Measurements from ENCODE around the gene GABRP. TPM values are rescaled to one million over a fixed set of nuclear protein-coding genes. Genes with fewer than 3 reads are reported as not detected.

GABRP gene
- total and polyA plus RNA-seq, 10 donors = 0.03 to 0.20 TPM; not detected in 8

DNA sequence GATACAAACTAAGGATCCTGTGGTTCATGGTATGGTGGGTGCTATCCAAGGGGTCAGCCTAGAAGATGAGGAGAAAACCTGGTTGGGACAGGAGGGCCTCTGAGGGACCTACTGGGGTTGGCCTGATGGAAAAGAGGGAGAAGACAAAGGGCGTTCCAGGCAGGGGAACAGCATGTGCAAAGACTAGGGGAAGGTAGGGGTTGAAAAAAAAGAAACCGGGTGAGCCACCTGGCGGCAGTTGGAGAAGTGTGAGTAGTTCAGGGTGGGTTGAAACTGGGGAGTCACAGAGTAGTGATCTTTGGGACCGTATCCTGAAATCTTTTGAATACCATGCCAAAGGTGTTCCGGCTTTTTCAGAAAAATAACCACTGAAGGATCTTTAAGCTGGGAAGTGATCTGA, 8.7 kb upstream of the GABRP start:
- 83 to 90% (median 87%) methylated on average over 5 of the region's 5 CpGs for WGBS, 5 donors
- Histone ChIP-seq H3K4me1 (peaks cover 0 to 12% (median 0%) of the 10 kb centered on the region in 6 donors), H3K9me3 (no peaks in the 10 kb centered on the region), H3K4me3 (no peak overlapping the region), H3K27ac (no peak overlapping the region), H3K27me3 (replicated peaks in 1 of 7) (peaks cover 0 to 4% (median 0%) of the 10 kb centered on the region in 7 donors), H3K36me3 (no peaks in the 10 kb centered on the region)
- intact Hi-C loops (cut with DNase I; ENCODE audit: low total_unique reads) = no loop called here
- DNase-seq = no peak
- TF ChIP-seq POLR2AphosphoS5 (IDR thresholded peaks at IDR 0.05) (no peak), POLR2A (IDR thresholded peaks at IDR 0.05) (no peak)
- TF ChIP-seq, protein P1, sequence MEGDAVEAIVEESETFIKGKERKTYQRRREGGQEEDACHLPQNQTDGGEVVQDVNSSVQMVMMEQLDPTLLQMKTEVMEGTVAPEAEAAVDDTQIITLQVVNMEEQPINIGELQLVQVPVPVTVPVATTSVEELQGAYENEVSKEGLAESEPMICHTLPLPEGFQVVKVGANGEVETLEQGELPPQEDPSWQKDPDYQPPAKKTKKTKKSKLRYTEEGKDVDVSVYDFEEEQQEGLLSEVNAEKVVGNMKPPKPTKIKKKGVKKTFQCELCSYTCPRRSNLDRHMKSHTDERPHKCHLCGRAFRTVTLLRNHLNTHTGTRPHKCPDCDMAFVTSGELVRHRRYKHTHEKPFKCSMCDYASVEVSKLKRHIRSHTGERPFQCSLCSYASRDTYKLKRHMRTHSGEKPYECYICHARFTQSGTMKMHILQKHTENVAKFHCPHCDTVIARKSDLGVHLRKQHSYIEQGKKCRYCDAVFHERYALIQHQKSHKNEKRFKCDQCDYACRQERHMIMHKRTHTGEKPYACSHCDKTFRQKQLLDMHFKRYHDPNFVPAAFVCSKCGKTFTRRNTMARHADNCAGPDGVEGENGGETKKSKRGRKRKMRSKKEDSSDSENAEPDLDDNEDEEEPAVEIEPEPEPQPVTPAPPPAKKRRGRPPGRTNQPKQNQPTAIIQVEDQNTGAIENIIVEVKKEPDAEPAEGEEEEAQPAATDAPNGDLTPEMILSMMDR (IDR thresholded peaks at IDR 0.05 in 8 of 11, conservative IDR thresholded peaks at IDR 0.05 in 3 of 11) = no peak

DNA sequence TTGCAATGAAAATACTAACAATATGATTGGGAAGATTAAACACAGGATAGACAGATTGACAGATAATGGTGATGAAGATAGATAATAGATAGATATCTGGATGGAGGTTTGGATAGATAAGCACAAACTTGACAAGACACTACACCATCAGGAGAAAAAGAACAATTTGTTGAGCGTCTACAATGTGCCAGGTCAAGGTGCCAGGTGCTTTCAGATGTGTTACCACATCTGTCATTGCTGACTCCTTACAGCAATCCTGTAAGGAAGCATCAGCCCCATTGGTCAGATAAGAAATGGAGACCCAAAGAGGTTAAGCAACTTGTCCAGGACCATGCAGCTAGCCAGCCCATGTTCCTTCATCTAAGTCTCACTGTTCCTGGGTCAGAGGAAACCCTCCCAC, 1.6 kb upstream of the GABRP start:
- no peak for TF ChIP-seq POLR2A (IDR thresholded peaks at IDR 0.05)
- TF ChIP-seq, protein P1 (IDR thresholded peaks at IDR 0.05 in 8 of 11, conservative IDR thresholded peaks at IDR 0.05 in 3 of 11) = no peak
- no peak for TF ChIP-seq POLR2AphosphoS5 (IDR thresholded peaks at IDR 0.05)
- no peak overlapping the region for H3K4me3 ChIP-seq
- no peak overlapping the region for H3K27ac ChIP-seq
- H3K4me1 ChIP-seq = peaks cover 0 to under 1% (median 0%) of the 10 kb centered on the region in 6 donors
- H3K27me3 ChIP-seq (replicated peaks in 1 of 7) = no peaks in the 10 kb centered on the region
- intact Hi-C loops (cut with DNase I; ENCODE audit: low total_unique reads) = no loop called here
- H3K36me3 ChIP-seq = no peaks in the 10 kb centered on the region
- H3K9me3 ChIP-seq = no peaks in the 10 kb centered on the region
- WGBS, 5 donors = 81 to 92% (median 88%) methylated on average over 1 of the region's 1 CpG
- no peak for DNase-seq

DNA sequence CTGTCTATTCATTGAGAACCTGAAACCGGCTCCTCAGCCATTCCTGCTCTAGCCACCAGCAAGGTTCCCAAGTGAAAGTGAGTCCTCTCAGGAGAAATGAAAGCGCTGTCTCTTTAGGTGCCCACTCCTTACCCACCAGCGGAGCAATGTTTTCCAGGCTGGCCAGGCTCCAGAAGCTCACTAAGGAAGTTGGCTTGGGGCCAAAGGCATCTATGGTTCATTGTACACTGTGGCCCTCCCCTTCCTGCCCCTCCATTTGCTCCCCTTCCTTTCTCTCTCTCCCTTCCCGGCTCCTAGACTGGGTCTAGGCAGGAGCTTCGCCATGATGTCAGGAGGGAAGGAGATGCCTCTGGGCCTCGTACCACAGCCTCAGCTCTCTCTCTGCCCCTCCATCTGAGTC, 1.1 kb upstream of the GABRP start:
- H3K4me1 ChIP-seq = no peaks in the 10 kb centered on the region
- DNase-seq = no peak
- 63 to 71% (median 66%) methylated on average over 6 of the region's 6 CpGs for WGBS, 5 donors
- intact Hi-C loops (cut with DNase I; ENCODE audit: low total_unique reads) = no loop called here
- H3K36me3 ChIP-seq = no peaks in the 10 kb centered on the region
- TF ChIP-seq, protein P1 (IDR thresholded peaks at IDR 0.05 in 8 of 11, conservative IDR thresholded peaks at IDR 0.05 in 3 of 11) = no peak
- no peak for TF ChIP-seq POLR2AphosphoS5 (IDR thresholded peaks at IDR 0.05)
- no peak for TF ChIP-seq POLR2A (IDR thresholded peaks at IDR 0.05)
- no peak overlapping the region for H3K4me3 ChIP-seq
- no peak overlapping the region for H3K27ac ChIP-seq
- no peaks in the 10 kb centered on the region for H3K9me3 ChIP-seq
- H3K27me3 ChIP-seq (replicated peaks in 1 of 7) = no peaks in the 10 kb centered on the region

DNA sequence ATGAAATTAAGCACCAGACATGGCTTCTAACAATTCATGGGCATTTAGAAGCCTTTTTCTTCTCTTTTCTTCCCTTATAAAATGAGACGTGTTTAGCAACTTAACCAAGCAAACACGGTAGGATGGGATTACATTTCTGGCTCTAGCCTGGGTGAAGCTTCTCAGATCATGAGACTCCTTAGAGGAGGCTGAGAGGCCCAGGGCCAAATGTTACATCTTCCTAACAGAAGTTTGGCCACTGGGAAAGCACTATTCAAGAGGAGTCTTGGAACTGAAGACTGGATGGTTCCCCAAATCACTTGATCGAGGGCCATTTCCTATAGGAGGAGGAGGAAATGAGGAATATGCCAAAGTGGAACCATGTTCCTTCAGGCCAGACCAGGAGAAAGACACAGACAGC, 1.9 kb downstream of the GABRP start:
- no peak for DNase-seq
- Histone ChIP-seq H3K4me1 (no peaks in the 10 kb centered on the region), H3K4me3 (no peak overlapping the region), H3K9me3 (no peaks in the 10 kb centered on the region), H3K36me3 (no peaks in the 10 kb centered on the region), H3K27me3 (replicated peaks in 1 of 7) (no peaks in the 10 kb centered on the region), H3K27ac (no peak overlapping the region)
- WGBS, 5 donors = 76 to 82% (median 80%) methylated on average over 3 of the region's 3 CpGs
- intact Hi-C loops (cut with DNase I; ENCODE audit: low total_unique reads) = no loop called here
- TF ChIP-seq POLR2A (IDR thresholded peaks at IDR 0.05) (no peak), POLR2AphosphoS5 (IDR thresholded peaks at IDR 0.05) (no peak)
- TF ChIP-seq, protein P1 (IDR thresholded peaks at IDR 0.05 in 8 of 11, conservative IDR thresholded peaks at IDR 0.05 in 3 of 11) = no peak

All from spleen (tissue), 11 donors.